ENCODE measurements around the gene DYNLT1.

DYNLT1 gene

GRCh38 chr6:158644231-158645063, at the start of gene DYNLT1:
Gene DYNLT1 (minus strand): TSS chr6:158644743. CDS start chr6:158644708, 35 bp downstream.
- peak; percentile 97 for DNase-seq (ENCODE audit: low spot score)
- no peak for TF ChIP-seq CTCF (IDR thresholded peaks at IDR 0.05; ENCODE audit: extremely low read depth, missing control alignments)

- no peak for TF ChIP-seq CTCF (IDR thresholded peaks at IDR 0.05; ENCODE audit: extremely low read depth, missing control alignments)
- no peak for DNase-seq (ENCODE audit: low spot score)
Observed at GRCh38 chr6:158688860-158689259, 44.3 kb upstream of the DYNLT1 start.

- no peak for DNase-seq (ENCODE audit: low spot score)
- TF ChIP-seq CTCF (IDR thresholded peaks at IDR 0.05; ENCODE audit: extremely low read depth, missing control alignments), result no peak
Observed at GRCh38 chr6:158687506-158687905, 43.0 kb upstream of the DYNLT1 start.

- peak; percentile 54 for DNase-seq (ENCODE audit: low spot score)
- TF ChIP-seq CTCF (IDR thresholded peaks at IDR 0.05; ENCODE audit: extremely low read depth, missing control alignments), result no peak
Observed at GRCh38 chr6:158686791-158687381, 42.3 kb upstream of the DYNLT1 start.

GRCh38 chr6:158686311-158686710, 41.8 kb upstream of the DYNLT1 start:
- no peak for DNase-seq (ENCODE audit: low spot score)

GRCh38 chr6:158684745-158685324, 40.3 kb upstream of the DYNLT1 start:
- no peak for TF ChIP-seq CTCF (IDR thresholded peaks at IDR 0.05; ENCODE audit: extremely low read depth, missing control alignments)
- no peak for DNase-seq (ENCODE audit: low spot score)

More at GRCh38 chr6:158686311-158686710, 41.8 kb upstream of the DYNLT1 start:
- no peak for TF ChIP-seq CTCF (IDR thresholded peaks at IDR 0.05; ENCODE audit: extremely low read depth, missing control alignments)

GRCh38 chr6:158684311-158684710, 39.8 kb upstream of the DYNLT1 start:
- DNase-seq (ENCODE audit: low spot score), result no peak
- TF ChIP-seq CTCF (IDR thresholded peaks at IDR 0.05; ENCODE audit: extremely low read depth, missing control alignments), result no peak
